Measurements from ENCODE around the gene CLEC20A.

DNA sequence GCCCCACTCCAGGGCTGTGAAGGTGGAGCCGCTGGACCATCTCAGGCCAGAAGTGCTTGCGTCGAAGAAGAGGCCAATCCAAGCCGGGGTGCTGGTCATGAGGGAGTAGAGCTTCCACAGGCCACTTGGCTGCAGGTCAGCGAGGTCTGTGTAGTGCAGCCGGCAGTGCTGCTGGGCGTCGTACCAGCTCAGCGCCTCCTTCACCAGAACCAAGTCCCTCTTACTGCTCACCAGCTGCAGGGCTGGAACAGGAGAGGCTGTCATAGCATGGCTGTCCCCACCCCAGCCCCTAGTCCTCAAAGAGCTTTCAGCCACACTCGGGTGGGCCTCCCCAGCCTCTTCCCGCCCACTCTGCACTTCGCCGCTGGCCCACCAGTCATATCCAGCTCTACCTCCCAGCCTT lies 2.2 kb downstream of the CLEC20A start:
- TF ChIP-seq POLR2A (IDR thresholded peaks at IDR 0.05; ENCODE audit: low read depth, low read length) = no peak
- no peak for TF ChIP-seq POLR2AphosphoS5 (IDR thresholded peaks at IDR 0.05; ENCODE audit: low read depth, low read length)
- TF ChIP-seq TAF1 (IDR thresholded peaks at IDR 0.05; ENCODE audit: borderline replicate concordance, low read depth, low read length) = no peak

All from GM12892 (cell line).